Eye (tissue), 1 donor: ENCODE results near the gene TBCA.

ENCODE experiments used
- DNase-seq: peaks from one replicate; pipeline ENCODE4 v3.0.0-alpha.2; 2015

Gene TBCA

GRCh38 chr5:77775790-77776553 lies at the start of gene TBCA:
TBCA (minus strand) TSS chr5:77776339; CDS start chr5:77776257, 82 bp downstream.
- peak; percentile 96 for DNase-seq

GRCh38 chr5:77824981-77825380 lies 48.8 kb upstream of the TBCA start:
- peak; percentile 37 for DNase-seq

GRCh38 chr5:77816686-77817085 lies 40.5 kb upstream of the TBCA start:
- DNase-seq, result no peak

GRCh38 chr5:77812926-77813589 lies 36.9 kb upstream of the TBCA start:
- DNase-seq, result no peak

- no peak for DNase-seq
Observed at GRCh38 chr5:77806213-77806843, 30.2 kb upstream of the TBCA start.

- no peak for DNase-seq
Observed at GRCh38 chr5:77798456-77798855, 22.3 kb upstream of the TBCA start.

- DNase-seq, result no peak
Observed at GRCh38 chr5:77797136-77797535, 21.0 kb upstream of the TBCA start.

GRCh38 chr5:77795846-77796245 lies 19.7 kb upstream of the TBCA start:
- no peak for DNase-seq

GRCh38 chr5:77795268-77795667 lies 19.1 kb upstream of the TBCA start:
- DNase-seq, result no peak

GRCh38 chr5:77791926-77792325 lies 15.8 kb upstream of the TBCA start:
- DNase-seq, result no peak

- DNase-seq, result no peak
Observed at GRCh38 chr5:77791356-77791755, 15.2 kb upstream of the TBCA start.

- DNase-seq, result no peak
Observed at GRCh38 chr5:77785229-77785628, 9.1 kb upstream of the TBCA start.

- no peak for DNase-seq
Observed at GRCh38 chr5:77784735-77785134, 8.6 kb upstream of the TBCA start.

GRCh38 chr5:77781076-77781475 lies 4.9 kb upstream of the TBCA start:
- DNase-seq, result no peak

GRCh38 chr5:77778881-77779438 lies 2.8 kb upstream of the TBCA start:
- DNase-seq, result no peak

- no peak for DNase-seq
Observed at GRCh38 chr5:77778398-77778797, 2.3 kb upstream of the TBCA start.

GRCh38 chr5:77777911-77778310 lies 1.8 kb upstream of the TBCA start:
- DNase-seq, result no peak

GRCh38 chr5:77777281-77777892 lies 1.2 kb upstream of the TBCA start:
- no peak for DNase-seq

- no peak for DNase-seq
Observed at GRCh38 chr5:77776554-77777206, 541 bp upstream of the TBCA start.

- no peak for DNase-seq
Observed at GRCh38 chr5:77774981-77775789, 954 bp downstream of the TBCA start.

- DNase-seq, result no peak
Observed at GRCh38 chr5:77773734-77774280, 2.3 kb downstream of the TBCA start.

GRCh38 chr5:77772729-77773128 lies 3.4 kb downstream of the TBCA start:
- no peak for DNase-seq
